HL-60 (cell line): ENCODE results near the gene KDELR1.

Experiments used
- CTCF ChIP-seq: IDR thresholded peaks from one replicate; pipeline ENCODE4 v1.5.1; 2011; ENCODE audit warnings: low read length, control low read depth, inconsistent platforms; ENCODE audit not compliant: insufficient read depth
- GABPA ChIP-seq: IDR thresholded peaks from 2 replicates; pipeline ENCODE4 v1.6.1; 2012; ENCODE audit warnings: low read depth

DNA sequence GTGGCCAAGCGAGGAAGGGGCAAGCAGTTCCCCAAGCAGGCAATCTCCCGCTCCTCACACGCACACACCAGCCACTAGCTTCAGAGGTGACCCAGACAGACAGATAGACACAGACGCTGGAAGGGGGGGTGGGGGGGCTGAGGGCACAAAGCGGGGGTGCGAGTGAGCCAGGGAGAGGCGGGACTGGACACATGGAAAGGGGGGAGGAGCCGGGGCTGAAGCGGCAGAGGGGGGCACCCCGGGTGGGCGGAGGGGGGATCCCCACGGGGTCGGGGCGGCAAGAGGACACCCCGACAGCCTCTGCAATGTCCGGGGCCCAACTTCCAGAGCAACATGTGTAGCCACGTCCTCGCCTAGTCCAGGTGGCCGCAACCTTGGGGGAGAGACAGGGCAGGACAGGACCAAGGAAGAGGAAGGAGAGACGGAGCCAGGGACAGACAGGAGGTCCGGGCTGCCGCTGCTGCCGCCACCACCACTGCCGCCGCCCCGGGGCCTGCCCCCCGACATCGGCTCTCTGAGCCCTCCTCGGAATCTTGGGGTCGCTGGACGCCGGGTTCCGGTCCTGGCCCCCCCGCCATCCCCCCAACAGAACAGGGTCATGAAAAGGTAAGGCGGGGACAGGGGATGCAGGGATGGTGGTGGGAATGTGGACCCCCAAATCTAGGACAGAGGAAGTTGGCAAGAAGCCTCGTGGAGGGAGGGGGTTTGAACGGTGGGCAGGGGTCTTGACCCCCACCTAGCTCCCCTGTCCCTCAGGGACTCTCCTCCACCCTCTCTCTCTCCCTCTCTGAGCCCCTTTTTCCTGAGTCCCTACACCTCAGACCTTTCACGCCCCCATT is 3.2 kb upstream of the KDELR1 start:
- TF ChIP-seq CTCF (no peak), GABPA (no peak)
